Measurements from ENCODE around the gene NT5M. TPM values are rescaled to one million over a fixed set of nuclear protein-coding genes. Genes with fewer than 3 reads are reported as not detected.

NT5M gene
- total RNA-seq, 1 experiment from 2014 or later = 5.5 TPM

- H3K27me3 Mint-ChIP-seq (ENCODE audit: insufficient read depth, unreplicated experiment) = no peaks in the 10 kb centered on the region
- no peaks in the 10 kb centered on the region for H3K4me1 Mint-ChIP-seq (ENCODE audit: insufficient read depth, unreplicated experiment)
- POLR2A ChIA-PET = no interaction called here
- H3K9me3 Mint-ChIP-seq (ENCODE audit: unreplicated experiment) = no peaks in the 10 kb centered on the region
- no peak for TF ChIP-seq CTCF (IDR thresholded peaks at IDR 0.05; ENCODE audit: unreplicated experiment)
- intact Hi-C loops (cut with micrococcal nuclease) = no loop called here
- H3K36me3 Mint-ChIP-seq (ENCODE audit: insufficient read depth, unreplicated experiment) = no peaks in the 10 kb centered on the region
- no TSS peak for BruUV-seq (replicated peaks)
- no peak overlapping the region for H3K4me3 Mint-ChIP-seq (ENCODE audit: unreplicated experiment)
- CTCF ChIA-PET = interaction anchor here (0.6 to 0.7 kb wide), 2 partner anchors 173 to 345 kb away, joined by 3 to 5 read pairs; no protein-coding TSS in a partner anchor
- DNase-seq (ENCODE audit: unreplicated experiment) = no peak
- no peak overlapping the region for H3K27ac Mint-ChIP-seq (ENCODE audit: low read depth, unreplicated experiment)
These were observed 23.2 kb downstream of the NT5M start for GRCh38 chr17:17326275-17326875.

- Mint-ChIP-seq H3K4me3 (ENCODE audit: unreplicated experiment) (no peak overlapping the region), H3K27me3 (ENCODE audit: insufficient read depth, unreplicated experiment) (no peaks in the 10 kb centered on the region), H3K36me3 (ENCODE audit: insufficient read depth, unreplicated experiment) (no peaks in the 10 kb centered on the region), H3K27ac (ENCODE audit: low read depth, unreplicated experiment) (no peak overlapping the region), H3K4me1 (ENCODE audit: insufficient read depth, unreplicated experiment) (no peaks in the 10 kb centered on the region), H3K9me3 (ENCODE audit: unreplicated experiment) (no peaks in the 10 kb centered on the region)
- POLR2A ChIA-PET = no interaction called here
- BruUV-seq (replicated peaks) = no TSS peak
- CTCF ChIA-PET = no interaction called here
- DNase-seq (ENCODE audit: unreplicated experiment) = no peak
- no peak for TF ChIP-seq CTCF (IDR thresholded peaks at IDR 0.05; ENCODE audit: unreplicated experiment)
- intact Hi-C loops (cut with micrococcal nuclease) = no loop called here
These were observed 25.1 kb downstream of the NT5M start for GRCh38 chr17:17328251-17328650.

GRCh38 chr17:17341452-17341851, 38.3 kb downstream of the NT5M start:
- Mint-ChIP-seq H3K27ac (ENCODE audit: low read depth, unreplicated experiment) (no peak overlapping the region), H3K9me3 (ENCODE audit: unreplicated experiment) (no peaks in the 10 kb centered on the region), H3K36me3 (ENCODE audit: insufficient read depth, unreplicated experiment) (no peaks in the 10 kb centered on the region), H3K27me3 (ENCODE audit: insufficient read depth, unreplicated experiment) (no peaks in the 10 kb centered on the region), H3K4me1 (ENCODE audit: insufficient read depth, unreplicated experiment) (no peaks in the 10 kb centered on the region), H3K4me3 (ENCODE audit: unreplicated experiment) (no peak overlapping the region)
- no TSS peak for BruUV-seq (replicated peaks)
- ChIA-PET POLR2A (no interaction called here), CTCF (interaction anchor here (0.7 kb wide), 1 partner anchor 70 kb away, joined by 3 read pairs; no protein-coding TSS in a partner anchor)
- intact Hi-C loops (cut with micrococcal nuclease) = no loop called here
- DNase-seq (ENCODE audit: unreplicated experiment) = no peak
- no peak for TF ChIP-seq CTCF (IDR thresholded peaks at IDR 0.05; ENCODE audit: unreplicated experiment)

GRCh38 chr17:17342242-17342945, 39.2 kb downstream of the NT5M start:
- no TSS peak for BruUV-seq (replicated peaks)
- no peak for TF ChIP-seq CTCF (IDR thresholded peaks at IDR 0.05; ENCODE audit: unreplicated experiment)
- H3K9me3 Mint-ChIP-seq (ENCODE audit: unreplicated experiment) = no peaks in the 10 kb centered on the region
- no peaks in the 10 kb centered on the region for H3K27me3 Mint-ChIP-seq (ENCODE audit: insufficient read depth, unreplicated experiment)
- no peaks in the 10 kb centered on the region for H3K36me3 Mint-ChIP-seq (ENCODE audit: insufficient read depth, unreplicated experiment)
- H3K27ac Mint-ChIP-seq (ENCODE audit: low read depth, unreplicated experiment) = no peak overlapping the region
- ChIA-PET CTCF (interaction anchor here (0.6 to 3.1 kb wide), 3 partner anchors 71 to 300 kb away, joined by 3 to 11 read pairs (median 3); no protein-coding TSS in a partner anchor), POLR2A (no interaction called here)
- intact Hi-C loops (cut with micrococcal nuclease) = no loop called here
- H3K4me3 Mint-ChIP-seq (ENCODE audit: unreplicated experiment) = no peak overlapping the region
- no peak for DNase-seq (ENCODE audit: unreplicated experiment)
- no peaks in the 10 kb centered on the region for H3K4me1 Mint-ChIP-seq (ENCODE audit: insufficient read depth, unreplicated experiment)

All from MCF 10A (cell line).